GM12874 (cell line): Measurements from ENCODE around the gene SPATA31C2.

Source experiments
- TF ChIP-seq, protein P1 (sequence below): IDR thresholded peaks from 2 replicates; pipeline ENCODE4 v1.5.1; 2011; ENCODE audit warnings: low read depth, mild to moderate bottlenecking, control low read depth, low read length, moderate library complexity; ENCODE audit not compliant: insufficient read depth

Gene SPATA31C2

GRCh38 chr9:88179062-88179521, 40.8 kb upstream of the SPATA31C2 start:
- TF ChIP-seq, protein P1, sequence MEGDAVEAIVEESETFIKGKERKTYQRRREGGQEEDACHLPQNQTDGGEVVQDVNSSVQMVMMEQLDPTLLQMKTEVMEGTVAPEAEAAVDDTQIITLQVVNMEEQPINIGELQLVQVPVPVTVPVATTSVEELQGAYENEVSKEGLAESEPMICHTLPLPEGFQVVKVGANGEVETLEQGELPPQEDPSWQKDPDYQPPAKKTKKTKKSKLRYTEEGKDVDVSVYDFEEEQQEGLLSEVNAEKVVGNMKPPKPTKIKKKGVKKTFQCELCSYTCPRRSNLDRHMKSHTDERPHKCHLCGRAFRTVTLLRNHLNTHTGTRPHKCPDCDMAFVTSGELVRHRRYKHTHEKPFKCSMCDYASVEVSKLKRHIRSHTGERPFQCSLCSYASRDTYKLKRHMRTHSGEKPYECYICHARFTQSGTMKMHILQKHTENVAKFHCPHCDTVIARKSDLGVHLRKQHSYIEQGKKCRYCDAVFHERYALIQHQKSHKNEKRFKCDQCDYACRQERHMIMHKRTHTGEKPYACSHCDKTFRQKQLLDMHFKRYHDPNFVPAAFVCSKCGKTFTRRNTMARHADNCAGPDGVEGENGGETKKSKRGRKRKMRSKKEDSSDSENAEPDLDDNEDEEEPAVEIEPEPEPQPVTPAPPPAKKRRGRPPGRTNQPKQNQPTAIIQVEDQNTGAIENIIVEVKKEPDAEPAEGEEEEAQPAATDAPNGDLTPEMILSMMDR = no peak

DNA sequence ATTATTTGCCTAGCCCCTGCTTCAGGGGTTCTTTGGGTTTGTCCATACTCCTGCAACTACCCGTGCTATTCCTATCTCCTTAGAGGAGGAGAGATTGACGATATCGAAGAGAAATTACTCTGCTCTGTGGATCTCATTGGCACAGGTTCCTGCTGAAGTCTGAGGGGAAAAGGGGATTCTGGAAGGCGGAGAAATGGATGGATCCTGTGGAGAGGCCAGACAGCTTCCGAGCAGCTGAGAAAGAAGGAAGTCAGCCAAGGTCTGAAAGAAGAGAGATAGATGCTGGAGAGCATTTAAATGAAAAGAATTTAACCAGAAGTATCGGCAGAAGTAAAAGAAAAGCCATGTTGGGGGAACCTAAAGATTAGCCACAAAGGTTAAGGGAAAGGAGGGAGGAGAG, 40.4 kb upstream of the SPATA31C2 start:
- TF ChIP-seq, protein P1 = no peak

DNA sequence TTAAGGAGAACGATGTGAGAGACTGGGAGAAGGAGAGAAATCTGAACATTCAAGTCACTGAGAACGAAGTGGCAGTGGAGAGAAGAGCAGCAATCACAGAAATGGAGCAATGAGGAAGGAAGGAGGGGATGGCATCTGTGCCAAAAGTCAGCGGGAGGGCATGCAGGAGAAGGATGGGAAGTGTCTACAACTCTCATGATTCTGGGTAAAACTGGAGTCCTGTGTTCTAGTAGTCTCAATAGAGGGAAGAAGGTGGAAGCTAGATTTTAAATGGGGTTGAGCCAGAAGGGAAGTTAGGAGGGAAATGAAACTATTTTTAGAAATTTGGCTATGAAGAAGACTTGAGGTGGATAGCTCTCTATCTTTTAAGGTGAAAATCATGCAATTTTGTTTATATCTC, 39.1 kb upstream of the SPATA31C2 start:
- TF ChIP-seq, protein P1 = no peak

DNA sequence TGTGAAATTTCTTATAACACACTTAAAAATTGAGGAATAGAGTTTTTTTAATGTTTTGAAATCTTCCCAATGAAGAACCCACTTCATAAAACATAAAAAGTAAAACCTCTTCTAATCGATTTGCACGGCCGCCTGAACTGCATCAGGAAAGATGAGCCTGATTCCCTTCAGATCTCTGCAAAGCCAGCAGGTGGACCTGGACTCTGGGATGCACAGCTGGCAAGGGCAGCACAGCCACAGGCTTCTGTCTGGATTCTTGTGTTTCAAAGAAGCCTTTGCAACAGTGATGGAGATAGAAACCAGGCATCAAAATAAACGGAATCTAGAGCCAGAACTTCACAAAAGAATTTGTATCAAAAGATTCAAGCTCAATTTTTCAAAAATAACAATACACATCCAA, 36.0 kb upstream of the SPATA31C2 start:
- TF ChIP-seq, protein P1 = no peak

DNA sequence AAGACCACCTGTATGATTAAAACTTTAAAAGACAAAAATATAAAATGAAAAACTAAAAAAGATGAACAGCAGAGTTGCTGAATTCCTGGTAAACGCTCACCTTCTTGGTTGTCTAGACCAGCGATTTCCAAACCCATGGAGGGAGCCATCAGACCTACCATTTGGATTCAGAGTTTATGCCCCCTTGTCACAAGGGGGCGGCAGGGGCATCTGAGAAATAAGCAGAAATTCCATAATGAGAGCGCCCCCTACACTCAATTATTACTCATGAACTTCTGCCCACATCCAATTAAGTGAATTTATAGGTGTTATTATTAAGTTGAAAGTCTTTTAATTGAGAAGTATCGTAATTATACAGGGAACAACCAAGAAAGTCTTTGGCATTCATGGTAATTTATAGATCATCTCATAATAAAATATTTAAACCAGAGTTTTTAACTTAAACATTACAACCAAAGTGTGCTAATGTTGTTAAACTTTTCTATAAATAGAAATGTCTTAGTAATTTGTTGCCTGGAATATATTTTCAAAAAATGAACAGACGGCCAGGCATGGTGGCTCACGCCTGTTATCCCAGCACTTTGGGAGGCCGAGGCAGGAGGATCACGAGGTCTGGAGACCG, 35.2 kb upstream of the SPATA31C2 start:
- TF ChIP-seq, protein P1 = peak; percentile 57

- TF ChIP-seq, protein P1 = no peak
Measured at GRCh38 chr9:88169700-88170099, 31.4 kb upstream of the SPATA31C2 start.

DNA sequence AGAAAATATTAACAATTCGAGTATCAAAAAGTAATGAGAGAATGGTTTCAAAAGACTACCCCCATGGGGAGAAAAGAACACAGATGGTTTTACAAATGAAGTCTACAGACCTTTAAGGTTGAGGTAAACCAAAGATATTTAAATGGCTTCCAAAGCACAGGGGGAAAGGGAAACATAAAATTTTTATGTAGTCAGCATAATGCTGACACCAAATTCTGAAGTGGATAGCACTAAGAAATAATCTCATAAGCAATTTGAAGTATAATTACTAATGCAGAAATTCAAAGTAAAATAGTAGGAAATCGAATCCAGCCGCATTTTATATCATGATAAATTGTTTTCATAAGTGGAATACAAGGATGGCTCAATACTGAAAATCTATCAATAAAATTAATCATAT, 30.3 kb upstream of the SPATA31C2 start:
- TF ChIP-seq, protein P1 = no peak
